ENCODE results near the gene SCCPDH.

DNA sequence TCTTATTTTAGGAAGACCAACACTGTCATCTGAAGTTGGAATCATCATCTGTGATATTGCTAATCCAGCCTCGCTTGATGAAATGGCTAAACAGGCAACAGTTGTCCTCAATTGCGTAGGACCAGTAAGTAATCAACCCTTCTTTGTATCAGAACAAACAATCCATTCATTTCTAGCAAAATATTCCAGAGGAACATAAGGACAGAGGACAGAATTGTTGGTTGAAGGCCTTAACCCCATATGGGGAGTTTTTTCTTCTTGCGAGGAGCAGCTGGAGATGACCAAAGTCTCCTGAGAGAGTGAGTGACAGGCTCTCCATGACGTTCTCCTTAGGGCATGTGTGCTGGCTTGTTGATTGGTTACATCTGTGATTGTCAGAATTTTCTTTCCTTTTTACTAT, 2.7 kb downstream of the SCCPDH start:
- TF ChIP-seq, protein P1, sequence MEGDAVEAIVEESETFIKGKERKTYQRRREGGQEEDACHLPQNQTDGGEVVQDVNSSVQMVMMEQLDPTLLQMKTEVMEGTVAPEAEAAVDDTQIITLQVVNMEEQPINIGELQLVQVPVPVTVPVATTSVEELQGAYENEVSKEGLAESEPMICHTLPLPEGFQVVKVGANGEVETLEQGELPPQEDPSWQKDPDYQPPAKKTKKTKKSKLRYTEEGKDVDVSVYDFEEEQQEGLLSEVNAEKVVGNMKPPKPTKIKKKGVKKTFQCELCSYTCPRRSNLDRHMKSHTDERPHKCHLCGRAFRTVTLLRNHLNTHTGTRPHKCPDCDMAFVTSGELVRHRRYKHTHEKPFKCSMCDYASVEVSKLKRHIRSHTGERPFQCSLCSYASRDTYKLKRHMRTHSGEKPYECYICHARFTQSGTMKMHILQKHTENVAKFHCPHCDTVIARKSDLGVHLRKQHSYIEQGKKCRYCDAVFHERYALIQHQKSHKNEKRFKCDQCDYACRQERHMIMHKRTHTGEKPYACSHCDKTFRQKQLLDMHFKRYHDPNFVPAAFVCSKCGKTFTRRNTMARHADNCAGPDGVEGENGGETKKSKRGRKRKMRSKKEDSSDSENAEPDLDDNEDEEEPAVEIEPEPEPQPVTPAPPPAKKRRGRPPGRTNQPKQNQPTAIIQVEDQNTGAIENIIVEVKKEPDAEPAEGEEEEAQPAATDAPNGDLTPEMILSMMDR (IDR thresholded peaks at IDR 0.05) = no peak
- TF ChIP-seq POLR2A (IDR thresholded peaks at IDR 0.05) = no peak

Measured in lower leg skin (tissue), 3 donors.